Fibroblast of lung (primary cell): ENCODE data around the gene C4orf33.

Experiments
- EZH2 ChIP-seq: IDR thresholded peaks from 2 replicates; pipeline ENCODE4 v1.5.1; 2012; ENCODE audit warnings: low read length, control low read depth, mild to moderate bottlenecking; ENCODE audit errors: missing control alignments
- TF ChIP-seq, protein P1 (sequence below), 2 donors: IDR thresholded peaks in 1 of 2; conservative IDR thresholded peaks in 1 of 2; 1 replicate in 1 of 2; 2 replicates in 1 of 2; pipeline ENCODE4 v1.5.1; 2011 to 2012; ENCODE audit warnings: low read length in 2 of 2, control low read depth in 1 of 2, inconsistent platforms in 1 of 2, low read depth in 1 of 2, mild to moderate bottlenecking in 1 of 2

DNA sequence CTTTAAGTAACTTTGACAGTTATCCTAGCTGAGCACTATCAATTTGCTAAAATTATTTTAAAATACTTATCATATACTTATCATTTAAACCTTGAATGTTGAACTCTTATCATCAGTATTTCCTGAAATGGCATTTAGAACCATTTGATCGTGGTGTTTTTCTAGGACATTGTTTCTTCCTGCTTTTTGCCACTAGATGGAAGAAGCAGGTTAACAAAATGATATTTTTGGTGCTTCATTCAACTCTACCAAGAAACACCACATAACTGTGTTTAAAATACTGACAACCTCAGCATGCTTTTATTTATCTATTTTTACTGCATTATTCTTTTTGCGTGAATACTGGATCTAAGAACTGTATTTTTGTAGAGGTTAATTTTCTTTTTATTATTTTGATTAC lies 44.6 kb downstream of the C4orf33 start:
- TF ChIP-seq, protein P1, sequence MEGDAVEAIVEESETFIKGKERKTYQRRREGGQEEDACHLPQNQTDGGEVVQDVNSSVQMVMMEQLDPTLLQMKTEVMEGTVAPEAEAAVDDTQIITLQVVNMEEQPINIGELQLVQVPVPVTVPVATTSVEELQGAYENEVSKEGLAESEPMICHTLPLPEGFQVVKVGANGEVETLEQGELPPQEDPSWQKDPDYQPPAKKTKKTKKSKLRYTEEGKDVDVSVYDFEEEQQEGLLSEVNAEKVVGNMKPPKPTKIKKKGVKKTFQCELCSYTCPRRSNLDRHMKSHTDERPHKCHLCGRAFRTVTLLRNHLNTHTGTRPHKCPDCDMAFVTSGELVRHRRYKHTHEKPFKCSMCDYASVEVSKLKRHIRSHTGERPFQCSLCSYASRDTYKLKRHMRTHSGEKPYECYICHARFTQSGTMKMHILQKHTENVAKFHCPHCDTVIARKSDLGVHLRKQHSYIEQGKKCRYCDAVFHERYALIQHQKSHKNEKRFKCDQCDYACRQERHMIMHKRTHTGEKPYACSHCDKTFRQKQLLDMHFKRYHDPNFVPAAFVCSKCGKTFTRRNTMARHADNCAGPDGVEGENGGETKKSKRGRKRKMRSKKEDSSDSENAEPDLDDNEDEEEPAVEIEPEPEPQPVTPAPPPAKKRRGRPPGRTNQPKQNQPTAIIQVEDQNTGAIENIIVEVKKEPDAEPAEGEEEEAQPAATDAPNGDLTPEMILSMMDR (conservative IDR thresholded peaks at IDR 0.05 in 1 of 2, IDR thresholded peaks at IDR 0.05 in 1 of 2; ENCODE audit: low read depth in 1 of 2, low read length in 2 of 2): no peak
- TF ChIP-seq EZH2: no peak
